GM18520 (cell line): Measurements from ENCODE around the gene FRMD4B.
A peak's percentile ranks its signal among the peaks of the same experiment; 100 is the strongest.
"Not testable (repeated sequence)": the region's sequence is repeated elsewhere in the genome, so short reads cannot be mapped to it uniquely, and the experiment has no call there.

Source experiments
- ATAC-seq: cut with Tn5 transposase; IDR thresholded peaks from one replicate; pipeline ENCODE4 v1.9.1; 2021; ENCODE audit not compliant: unreplicated experiment

The FRMD4B gene

DNA sequence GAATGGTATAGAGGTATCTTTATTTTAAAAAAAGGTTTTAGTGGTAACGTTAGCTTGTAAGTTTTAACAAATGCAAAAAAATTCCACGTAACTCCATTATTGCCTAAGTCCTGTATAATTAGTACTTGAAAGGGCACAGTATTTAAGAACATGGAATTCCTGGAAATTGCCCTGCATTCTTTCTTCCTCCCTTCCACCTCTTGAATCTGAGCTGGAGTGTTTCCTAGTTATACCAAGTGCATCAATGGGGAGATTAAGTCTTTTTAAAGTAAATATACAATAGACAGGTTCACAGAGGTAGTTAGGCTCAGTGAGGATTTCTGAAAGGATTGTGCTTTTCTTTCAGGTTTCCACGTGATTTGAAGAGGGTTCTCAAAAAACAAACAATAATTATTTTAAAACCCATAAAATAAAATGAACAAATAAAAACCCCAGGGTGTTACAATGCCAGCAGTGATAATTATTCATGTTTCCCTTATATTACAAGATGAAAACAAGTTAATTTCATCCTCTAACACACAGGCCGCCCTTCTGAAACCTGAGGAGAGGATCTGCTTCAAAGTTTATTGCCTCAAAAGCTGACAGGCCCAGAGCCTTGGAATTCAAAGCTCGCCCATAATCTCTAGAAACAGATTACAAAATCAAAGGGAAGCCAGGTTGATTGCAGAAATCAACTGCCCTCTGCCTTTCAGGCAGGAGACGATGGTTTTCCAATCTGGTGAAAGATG lies 134.6 kb downstream of the FRMD4B start:
- no peak for ATAC-seq

DNA sequence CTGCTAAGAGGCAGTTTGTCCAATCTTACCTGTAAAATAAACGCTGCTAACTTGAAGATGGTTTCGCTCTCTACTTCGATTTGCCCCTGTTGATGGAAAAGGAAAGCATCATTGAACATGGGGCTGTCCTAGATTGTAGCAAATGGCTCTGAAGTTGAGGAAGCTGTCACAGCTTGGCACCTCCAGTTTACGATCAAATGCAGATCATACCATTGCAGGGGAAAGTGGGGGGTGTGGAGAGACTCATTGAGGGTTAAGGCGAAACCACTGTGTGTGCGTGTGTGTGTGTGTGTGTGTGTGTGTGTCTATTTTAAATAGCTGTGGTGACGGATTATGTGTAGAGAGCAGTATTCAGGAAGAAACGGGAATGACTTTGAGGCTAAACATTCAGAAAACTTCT lies 135.9 kb downstream of the FRMD4B start:
- ATAC-seq = no peak

DNA sequence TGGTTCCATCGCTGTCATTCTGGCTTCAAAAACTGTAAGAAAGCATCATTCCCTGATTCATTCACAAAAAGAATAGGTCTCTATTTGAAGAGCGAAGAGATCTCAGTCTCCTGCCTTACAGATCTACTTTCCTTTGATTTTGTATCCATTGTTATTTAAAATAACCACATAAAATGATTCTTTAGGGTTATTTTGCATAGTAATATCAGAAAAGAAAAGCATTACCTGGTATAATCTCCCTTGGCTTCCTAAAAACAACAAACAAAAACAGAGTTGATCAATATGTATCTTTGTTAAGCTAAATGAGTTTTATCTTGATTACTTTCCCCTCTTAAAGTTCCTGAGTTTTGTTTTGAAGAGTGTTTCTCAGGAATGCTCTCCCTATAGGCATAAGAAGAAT lies 136.9 kb downstream of the FRMD4B start:
- ATAC-seq = no peak

DNA sequence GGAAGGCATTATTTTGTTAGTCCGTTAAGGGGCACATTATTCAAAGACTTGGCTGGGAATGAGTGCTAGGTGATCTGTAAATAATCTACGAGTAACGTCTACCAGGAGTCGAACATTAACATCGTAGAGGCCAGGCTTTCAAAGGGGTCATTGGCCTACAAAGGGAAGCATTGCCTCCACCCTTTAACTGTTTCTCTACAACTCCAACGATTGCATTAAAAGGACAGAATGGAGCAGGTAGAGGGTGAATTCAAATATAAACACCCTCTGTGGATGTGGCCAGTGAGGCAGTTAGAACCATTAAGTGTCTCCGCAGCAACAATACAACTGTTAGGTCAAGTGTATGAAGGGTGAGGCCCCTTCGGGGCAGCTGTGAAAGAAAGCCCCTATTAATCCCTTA lies 137.5 kb downstream of the FRMD4B start:
- ATAC-seq = no peak

DNA sequence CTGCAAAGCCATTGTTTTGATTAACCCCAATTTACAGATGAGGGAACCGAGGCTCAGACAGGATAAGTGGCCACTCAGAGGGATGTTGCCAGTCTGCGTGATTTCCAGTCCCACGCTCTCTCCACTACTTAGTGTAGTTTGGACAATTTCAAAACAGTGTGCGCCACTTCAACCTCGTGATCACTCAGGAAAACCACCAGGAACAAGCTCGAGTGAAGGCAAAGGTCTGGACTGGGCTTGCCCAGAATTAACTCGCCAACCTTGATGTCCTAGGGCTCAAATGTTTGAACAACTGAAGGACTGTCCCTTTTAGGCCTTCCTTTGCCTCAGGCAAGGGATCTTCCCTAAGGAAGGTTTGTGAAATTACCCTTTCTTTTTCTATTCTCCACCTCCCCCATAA lies 139.3 kb downstream of the FRMD4B start:
- no peak for ATAC-seq

DNA sequence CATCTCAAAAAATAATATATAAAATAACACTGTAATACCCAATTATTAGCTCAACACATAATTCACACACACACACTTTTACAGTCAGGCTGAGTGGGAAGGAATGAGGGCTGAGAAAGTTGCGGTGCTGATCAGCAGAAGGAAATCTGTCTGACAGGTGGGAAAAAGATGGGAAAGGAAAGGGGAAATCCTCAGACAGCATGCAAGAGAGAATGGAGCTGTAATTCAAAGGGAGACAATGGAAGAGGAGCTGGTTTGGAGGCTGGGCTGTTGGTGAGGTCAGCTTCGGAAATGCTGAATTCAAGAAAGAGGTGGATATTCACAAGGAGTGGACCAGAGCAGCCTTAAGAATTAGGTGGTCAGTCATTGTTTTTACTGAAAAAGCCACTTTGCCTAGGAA lies 141.8 kb downstream of the FRMD4B start:
- ATAC-seq = no peak

DNA sequence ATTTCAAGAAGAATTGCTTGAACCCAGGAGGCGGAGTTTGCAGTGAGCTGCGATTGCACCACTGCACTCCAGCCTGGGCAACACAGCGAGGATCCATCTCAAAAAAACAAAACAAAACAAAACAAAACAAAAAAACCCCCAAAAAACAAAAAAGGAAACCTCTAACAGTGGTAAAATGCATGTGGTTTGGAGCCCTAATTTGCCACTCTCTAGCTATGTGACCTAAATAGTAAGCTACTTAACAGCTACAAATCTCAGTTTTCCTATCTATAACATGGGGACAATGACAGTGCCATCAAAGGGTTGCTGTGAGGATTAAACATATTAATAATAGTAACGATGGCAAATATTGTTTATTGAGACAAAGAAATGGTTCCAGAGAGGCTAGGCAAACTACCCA lies 144.1 kb downstream of the FRMD4B start:
- no peak for ATAC-seq

DNA sequence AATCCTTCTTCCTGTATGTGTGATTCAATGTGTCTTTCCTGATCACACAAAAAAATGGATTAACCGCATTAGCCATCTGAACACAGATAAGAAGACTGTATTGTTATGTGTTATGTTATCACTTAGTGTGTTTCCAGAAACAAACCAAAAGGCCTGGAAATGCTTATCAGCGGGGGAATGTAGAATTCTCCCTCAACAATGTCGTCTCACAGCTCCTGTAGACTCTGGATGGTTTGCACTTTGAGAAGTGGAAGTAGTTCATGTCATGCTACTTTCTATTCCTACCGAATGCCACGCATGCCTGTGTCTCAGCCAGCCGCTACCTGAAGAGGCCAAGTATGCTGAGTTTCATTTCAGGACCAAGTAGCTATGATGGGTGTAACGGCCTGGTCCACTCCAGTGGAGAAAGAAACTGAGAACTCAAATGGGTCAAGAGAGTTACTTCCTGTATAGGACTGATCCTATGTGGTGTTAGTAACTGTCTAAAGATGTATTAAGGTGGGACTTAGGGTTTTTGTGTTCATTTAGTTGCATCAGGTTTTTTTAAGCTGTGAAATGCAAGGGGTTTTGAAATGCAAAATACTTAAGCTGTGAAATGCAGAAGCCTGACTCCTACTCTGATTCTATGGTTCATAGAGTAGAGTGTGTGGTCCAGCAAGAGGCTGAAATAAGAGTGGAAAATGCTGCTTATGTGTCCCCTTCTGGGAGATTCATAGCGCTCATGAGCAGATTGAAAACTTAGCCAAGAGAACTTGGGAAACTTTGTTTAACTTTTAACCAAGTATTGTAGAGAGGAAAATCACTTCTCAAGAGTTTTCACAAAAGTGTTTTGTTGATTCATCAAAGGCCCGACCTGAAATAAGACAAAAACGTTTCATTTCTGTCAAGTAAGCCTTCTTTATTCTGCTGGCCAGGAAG lies 145.0 kb downstream of the FRMD4B start:
- ATAC-seq = peak; percentile 49

DNA sequence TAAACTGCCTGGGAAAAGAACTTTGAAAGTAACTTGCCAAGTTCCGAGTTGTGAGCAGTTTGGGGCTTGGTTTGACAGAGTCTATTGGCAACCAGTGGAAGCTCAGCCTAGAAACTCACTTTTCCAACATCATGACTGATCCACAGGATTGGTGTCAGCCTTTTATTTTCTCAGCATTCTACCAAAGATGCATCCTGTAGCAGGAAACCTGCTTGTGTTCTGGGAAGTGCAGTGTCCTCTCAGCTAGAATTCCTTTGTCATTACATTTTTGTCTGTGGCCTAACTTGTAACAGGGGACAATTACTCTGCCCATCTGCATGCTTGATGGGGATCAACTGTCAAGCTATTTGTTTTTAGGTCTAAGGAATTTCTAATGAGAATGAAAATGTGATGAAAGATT lies 146.8 kb downstream of the FRMD4B start:
- no peak for ATAC-seq

DNA sequence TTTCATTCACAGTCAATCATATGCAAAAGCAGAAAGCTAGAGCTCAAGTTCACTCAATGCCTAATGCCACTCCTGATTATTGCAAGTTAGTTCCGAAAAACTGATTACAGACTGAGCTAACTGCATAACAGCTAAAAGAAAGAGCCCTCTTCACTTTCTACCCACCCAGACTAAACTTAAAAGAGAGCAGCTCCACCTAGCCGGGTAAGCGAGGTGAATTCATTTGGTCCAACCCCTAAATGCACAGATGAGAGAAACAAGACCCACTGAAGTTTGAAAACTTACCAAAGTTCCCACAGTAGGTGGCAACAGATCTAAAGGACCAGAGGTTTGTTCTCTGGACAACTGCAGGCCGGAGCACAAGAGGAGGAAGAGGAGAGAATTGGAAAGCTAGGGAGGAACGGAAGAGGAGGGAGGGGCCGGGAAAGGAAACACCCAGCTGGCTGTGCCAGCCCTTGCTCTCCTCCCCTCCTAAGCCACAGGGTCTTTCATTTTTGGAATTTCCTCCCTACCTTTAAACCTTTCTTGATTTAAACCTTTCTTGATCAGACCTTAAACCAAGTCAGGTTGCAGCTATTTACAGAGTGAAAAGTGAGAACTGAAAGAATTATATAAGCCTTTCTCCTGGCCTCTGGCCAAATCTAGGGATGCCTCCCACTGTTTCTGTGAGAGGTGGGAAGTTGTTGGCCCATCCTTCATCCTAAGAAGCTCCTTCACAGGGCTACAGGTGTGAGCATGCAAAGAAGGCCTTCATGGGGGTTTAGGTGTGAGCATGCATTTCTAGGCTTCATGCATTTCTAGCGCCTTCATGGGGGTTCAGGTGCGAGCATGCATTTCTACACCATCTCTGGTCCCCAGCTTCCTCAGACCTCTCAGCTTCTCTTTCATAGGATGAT lies 148.8 kb downstream of the FRMD4B start:
- no peak for ATAC-seq

DNA sequence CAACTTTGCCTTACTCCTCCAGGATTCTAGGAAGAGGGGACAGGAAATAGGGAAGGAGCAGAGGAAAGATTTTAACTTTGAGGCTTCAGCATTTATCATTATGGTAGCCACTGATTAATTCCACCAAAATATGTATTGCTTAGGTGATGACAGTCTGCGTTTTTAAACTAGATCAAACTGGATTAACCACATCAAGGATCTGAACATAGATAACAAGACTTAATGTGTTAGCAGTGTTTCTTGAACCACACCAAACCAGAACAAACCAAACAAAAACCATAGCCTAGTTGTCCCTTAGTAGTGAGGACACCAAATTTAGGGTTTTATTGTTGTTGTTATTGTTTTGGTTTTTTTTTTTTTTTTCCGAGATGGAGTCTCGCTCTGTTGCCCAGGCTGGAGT lies 150.0 kb downstream of the FRMD4B start:
- ATAC-seq = no peak

DNA sequence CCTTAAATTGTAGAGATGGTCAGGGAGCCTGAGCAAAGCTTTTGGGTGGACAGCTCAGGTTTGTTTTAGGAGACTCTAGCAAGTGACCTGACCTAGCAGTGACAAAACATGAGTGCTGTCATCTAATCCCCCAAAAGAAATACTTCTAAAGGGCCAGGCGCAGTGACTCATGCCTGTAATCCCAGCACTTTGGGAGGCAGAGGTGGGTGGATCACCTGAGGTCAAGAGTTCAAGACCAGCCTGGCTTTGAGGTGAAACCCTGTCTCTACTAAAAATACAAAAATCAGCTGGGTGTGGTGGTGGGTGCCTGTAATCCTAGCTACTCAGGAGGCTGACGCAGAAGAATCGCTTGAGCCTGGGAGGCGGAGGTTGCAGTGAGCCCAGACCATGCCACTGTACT lies 150.7 kb downstream of the FRMD4B start:
- ATAC-seq = not testable (repeated sequence)

DNA sequence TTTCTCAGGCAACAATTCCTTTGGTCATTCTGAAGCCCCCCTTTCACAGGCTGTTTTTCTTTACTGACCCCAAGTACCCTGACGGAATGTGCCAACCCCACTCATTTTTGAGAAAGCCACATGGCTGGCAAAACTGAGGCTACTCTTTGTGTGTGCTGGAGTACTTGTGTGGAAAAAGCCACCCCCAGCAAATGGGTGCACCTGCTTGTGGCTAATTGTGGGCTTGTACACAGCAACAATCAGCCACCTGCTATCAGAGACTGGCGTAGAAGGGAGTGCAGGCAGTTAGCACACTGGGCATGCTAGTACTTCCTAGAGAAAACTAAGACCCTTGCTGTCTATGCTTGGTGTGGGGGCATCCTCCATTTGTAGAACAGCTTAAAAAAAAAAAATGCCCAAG lies 153.4 kb downstream of the FRMD4B start:
- ATAC-seq = no peak

DNA sequence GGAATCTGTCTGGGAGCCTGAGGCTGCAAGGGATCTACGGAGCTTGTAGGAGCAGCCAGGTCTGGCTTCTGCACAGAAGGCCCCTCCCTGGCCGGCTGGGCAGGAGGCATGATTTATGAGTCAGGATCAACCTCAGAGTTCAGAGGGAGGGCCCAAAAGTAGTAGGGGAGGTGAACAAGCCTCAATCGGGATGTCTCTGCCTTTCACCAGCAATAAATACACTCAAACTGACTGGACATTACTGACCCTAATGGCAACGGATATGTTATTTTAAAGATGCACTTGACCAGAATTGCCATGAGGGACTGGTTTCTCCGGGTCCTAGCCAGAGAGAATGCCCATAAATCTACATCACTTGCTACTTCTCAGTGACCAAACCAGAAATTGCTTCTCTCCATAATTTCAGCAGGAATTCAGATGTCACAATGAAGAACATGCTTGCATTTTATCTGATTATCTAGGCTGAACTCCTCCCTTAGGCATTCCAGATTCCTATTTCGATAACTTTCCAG lies 153.9 kb downstream of the FRMD4B start:
- ATAC-seq = no peak

DNA sequence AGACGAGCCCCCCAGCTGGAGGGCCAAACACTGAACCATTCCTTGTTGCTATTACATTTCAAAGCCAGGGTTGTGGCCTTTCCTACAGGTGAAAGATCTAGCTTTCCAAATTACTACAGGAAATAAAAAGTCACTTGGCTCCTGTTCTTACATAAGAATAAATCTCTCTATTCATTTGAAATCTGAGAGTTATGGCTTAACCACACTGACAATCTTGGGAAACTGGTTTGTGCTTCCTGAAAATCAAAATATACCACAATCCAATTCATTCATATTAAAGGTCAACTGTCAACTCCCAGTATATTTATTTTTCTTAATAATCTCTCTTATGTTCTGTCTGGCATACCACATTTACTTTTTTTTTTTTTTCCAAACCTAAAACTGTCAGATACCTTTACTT lies 159.8 kb downstream of the FRMD4B start:
- no peak for ATAC-seq

DNA sequence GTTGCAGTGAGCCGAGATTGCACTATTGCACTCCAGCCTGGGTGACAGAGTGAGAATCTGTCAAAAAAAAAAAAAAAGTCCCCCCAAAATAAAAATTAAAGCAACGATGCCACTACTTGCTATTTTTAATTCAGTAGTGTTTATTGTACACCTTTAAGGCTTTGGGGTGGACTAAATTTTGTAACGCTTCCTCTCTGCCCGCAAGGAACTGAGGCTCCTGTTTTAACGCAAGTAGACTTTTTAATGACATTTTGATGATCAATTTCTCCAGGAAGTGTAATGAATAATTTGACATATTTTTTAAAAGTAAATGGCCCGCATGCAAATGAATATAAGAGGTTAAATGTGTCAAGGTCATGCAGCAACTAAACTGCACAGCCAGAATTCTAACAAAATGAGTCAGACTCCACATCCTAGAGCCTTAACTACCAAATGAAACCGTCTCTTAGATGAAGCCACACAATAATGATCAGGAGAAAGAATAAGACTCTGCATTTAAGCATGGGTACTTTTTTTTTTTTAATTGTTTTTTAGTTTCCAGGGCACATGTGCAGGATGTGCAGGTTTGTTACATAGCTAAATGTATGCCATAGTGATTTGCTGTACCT lies 166.7 kb downstream of the FRMD4B start:
- no peak for ATAC-seq

DNA sequence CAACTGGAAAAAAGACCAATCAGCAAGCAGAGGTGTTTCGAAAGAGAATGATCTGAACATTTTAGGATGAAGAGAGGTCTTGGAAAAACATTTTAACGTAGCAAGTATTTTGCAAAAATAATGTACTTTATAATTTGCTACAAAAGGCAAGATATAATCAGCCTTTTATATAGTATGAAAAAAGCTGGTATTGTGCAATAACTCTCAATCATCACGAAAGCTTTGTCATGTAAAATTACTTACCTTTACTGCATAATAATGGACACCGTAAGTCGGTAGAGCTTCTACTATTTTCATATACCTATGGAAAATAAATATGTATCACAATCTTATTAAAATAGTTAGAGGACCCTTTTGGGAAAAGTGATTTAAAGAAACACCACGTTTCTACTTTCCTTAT lies 167.8 kb downstream of the FRMD4B start:
- ATAC-seq = no peak

DNA sequence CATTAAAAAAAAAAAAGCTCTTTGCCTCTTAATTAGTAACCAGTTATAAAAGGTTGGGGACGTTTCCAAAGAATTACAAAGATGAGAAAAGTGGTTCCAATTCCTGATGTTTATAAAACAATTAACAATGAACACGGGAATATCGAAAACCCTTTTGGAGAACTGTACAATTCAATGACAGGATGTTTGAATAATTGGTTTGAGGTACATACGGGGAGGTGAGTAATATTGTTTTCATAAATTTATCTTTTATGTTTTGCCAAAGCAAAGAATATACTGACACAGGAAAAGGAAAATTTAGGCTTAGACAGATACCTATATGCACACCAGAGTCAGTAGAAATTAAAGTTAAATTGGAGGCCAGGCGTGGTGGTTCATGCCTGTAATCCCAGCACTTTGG lies 168.9 kb downstream of the FRMD4B start:
- ATAC-seq = no peak

DNA sequence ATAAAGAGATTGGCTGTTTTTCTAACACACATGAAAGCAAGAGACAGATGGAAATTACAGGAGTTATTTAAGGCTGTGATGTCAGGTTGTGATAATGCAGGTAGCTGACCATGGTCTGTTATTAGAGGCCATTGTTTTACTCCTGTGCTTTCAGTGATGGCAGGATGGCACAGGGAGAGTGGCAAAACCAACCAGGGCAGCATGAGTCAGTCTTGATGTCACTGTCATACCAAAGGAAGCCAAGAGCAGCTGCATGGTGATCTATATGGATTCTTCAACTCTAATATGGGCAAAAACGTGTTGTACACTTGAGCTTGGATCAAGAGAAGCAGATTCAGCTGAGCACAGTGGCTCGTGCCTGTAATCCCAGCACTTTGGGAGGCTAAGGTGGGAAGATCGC lies 171.6 kb downstream of the FRMD4B start:
- no peak for ATAC-seq

DNA sequence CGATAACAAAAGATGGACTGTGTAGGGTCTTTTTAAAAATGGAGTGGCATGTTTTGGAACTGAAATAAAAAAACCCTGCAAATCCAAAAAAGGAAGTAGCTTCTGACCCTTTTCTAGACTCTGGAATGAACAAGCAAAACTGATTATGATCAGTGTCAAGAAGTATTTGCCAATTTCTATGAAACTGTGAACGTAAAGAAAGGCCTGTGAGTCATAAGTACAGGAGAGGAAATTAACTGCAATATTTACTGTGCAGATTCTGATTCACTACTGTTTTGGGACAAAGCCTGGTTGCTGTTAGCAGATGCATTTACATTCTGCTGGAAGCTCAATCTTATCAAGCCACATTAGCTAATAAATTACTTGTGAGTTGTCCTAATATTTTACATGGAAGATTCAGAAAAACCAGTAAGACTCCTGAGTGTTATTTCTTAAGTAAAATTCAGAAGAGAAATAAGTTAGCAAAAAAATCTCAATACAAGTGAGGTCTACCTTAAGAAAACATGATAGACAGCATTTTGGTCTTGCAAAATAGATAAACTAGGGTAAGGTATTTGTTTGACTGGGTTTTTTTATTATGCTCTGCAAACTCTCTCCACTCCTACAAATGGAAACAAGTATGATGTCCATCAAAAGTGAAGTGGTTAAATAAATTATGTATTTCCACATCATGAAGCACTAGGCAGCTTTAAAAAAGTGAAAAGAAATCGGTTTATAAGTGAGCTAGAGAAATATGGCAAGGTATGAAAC lies 173.3 kb downstream of the FRMD4B start:
- ATAC-seq = peak; percentile 60
